RWPE1 (cell line): ENCODE measurements around the gene MAGEB2.

Experiments used
- CTCF ChIA-PET: fragments of 350-600 bp; sonication (Branson Sonifier 250); formaldehyde crosslinking; extraction: SDS; loops from one replicate; lab custom pipeline; 2021; lab: Yijun Ruan, JAX
- POLR2A ChIA-PET: fragments of 400-600 bp; formaldehyde crosslinking; extraction: SDS; loops from one replicate; lab custom pipeline; 2020; ENCODE audit warnings: antibody characterized with exemption; ENCODE audit not compliant: low non-redundant PET; lab: Yijun Ruan, JAX
- DNase-seq: peaks from one replicate; pipeline ENCODE4 v3.0.0; 2012; ENCODE audit warnings: low spot score
- H3K27ac ChIP-seq: fragments of 450-650 bp; 2 replicates; pipeline ENCODE4 v1.5.1; 2017
- CTCF ChIP-seq: fragments of 450-650 bp; conservative IDR thresholded peaks from 2 replicates; pipeline ENCODE4 v1.5.1; 2017; ENCODE audit warnings: low read depth, mild to moderate bottlenecking

Gene MAGEB2

GRCh38 chrX:30212172-30212571 is 3.2 kb upstream of the MAGEB2 start:
- ChIA-PET POLR2A (no interaction called here), CTCF (no interaction called here)
- DNase-seq, result no peak
- H3K27ac ChIP-seq, result no peak overlapping the region
- TF ChIP-seq CTCF, result no peak

GRCh38 chrX:30217465-30217864 is 2.1 kb downstream of the MAGEB2 start:
- no peak overlapping the region for H3K27ac ChIP-seq
- no peak for TF ChIP-seq CTCF
- CTCF ChIA-PET, result no interaction called here
- DNase-seq, result no peak
- POLR2A ChIA-PET, result no interaction called here

GRCh38 chrX:30219372-30219771 is 4.0 kb downstream of the MAGEB2 start:
- DNase-seq, result no peak
- H3K27ac ChIP-seq, result no peak overlapping the region
- no peak for TF ChIP-seq CTCF
- CTCF ChIA-PET, result no interaction called here
- POLR2A ChIA-PET, result no interaction called here

- CTCF ChIA-PET, result no interaction called here
Measured at GRCh38 chrX:30220661-30221060, 5.3 kb downstream of the MAGEB2 start.

GRCh38 chrX:30224536-30224935 is 9.2 kb downstream of the MAGEB2 start:
- H3K27ac ChIP-seq, result no peak overlapping the region
- CTCF ChIA-PET, result no interaction called here
- DNase-seq, result no peak
- TF ChIP-seq CTCF, result no peak
- POLR2A ChIA-PET, result no interaction called here

More at GRCh38 chrX:30220661-30221060, 5.3 kb downstream of the MAGEB2 start:
- H3K27ac ChIP-seq, result no peak overlapping the region
- POLR2A ChIA-PET, result no interaction called here
- no peak for TF ChIP-seq CTCF
- no peak for DNase-seq

GRCh38 chrX:30228526-30228925 is 13.2 kb downstream of the MAGEB2 start:
- POLR2A ChIA-PET, result no interaction called here

More at GRCh38 chrX:30228526-30228925, 13.2 kb downstream of the MAGEB2 start:
- H3K27ac ChIP-seq, result no peak overlapping the region
- CTCF ChIA-PET, result no interaction called here
- TF ChIP-seq CTCF, result no peak
- DNase-seq, result no peak
